Amniotic epithelial cell (primary cell): ENCODE results near the gene ANO2.
A peak's percentile ranks its signal among the peaks of the same experiment; 100 is the strongest.

Experiments used
- DNase-seq: peaks from one replicate; pipeline ENCODE4 v3.0.0-alpha.2; 2010; ENCODE audit warnings: low read depth

The ANO2 gene

GRCh38 chr12:5916785-5917290 lies 28.2 kb downstream of the ANO2 start:
- no peak for DNase-seq

GRCh38 chr12:5915511-5915910 lies 29.5 kb downstream of the ANO2 start:
- no peak for DNase-seq

- DNase-seq = no peak
Observed at GRCh38 chr12:5914387-5915149, 30.5 kb downstream of the ANO2 start.

GRCh38 chr12:5913387-5913786 lies 31.7 kb downstream of the ANO2 start:
- no peak for DNase-seq

- no peak for DNase-seq
Observed at GRCh38 chr12:5912437-5913334, 32.4 kb downstream of the ANO2 start.

GRCh38 chr12:5912011-5912410 lies 33.0 kb downstream of the ANO2 start:
- no peak for DNase-seq

- DNase-seq = no peak
Observed at GRCh38 chr12:5910790-5911548, 34.1 kb downstream of the ANO2 start.

- DNase-seq = no peak
Observed at GRCh38 chr12:5909560-5909959, 35.5 kb downstream of the ANO2 start.

GRCh38 chr12:5908251-5908650 lies 36.8 kb downstream of the ANO2 start:
- no peak for DNase-seq

- DNase-seq = peak; percentile 5
Observed at GRCh38 chr12:5907807-5908206, 37.3 kb downstream of the ANO2 start.

GRCh38 chr12:5905757-5906156 lies 39.3 kb downstream of the ANO2 start:
- DNase-seq = no peak

GRCh38 chr12:5904969-5905368 lies 40.1 kb downstream of the ANO2 start:
- DNase-seq = no peak

- DNase-seq = no peak
Observed at GRCh38 chr12:5904441-5904840, 40.6 kb downstream of the ANO2 start.

- no peak for DNase-seq
Observed at GRCh38 chr12:5902736-5903135, 42.3 kb downstream of the ANO2 start.

- no peak for DNase-seq
Observed at GRCh38 chr12:5901416-5901815, 43.6 kb downstream of the ANO2 start.

GRCh38 chr12:5900533-5901205 lies 44.4 kb downstream of the ANO2 start:
- DNase-seq = no peak

GRCh38 chr12:5900076-5900475 lies 45.0 kb downstream of the ANO2 start:
- DNase-seq = no peak

GRCh38 chr12:5899675-5900074 lies 45.4 kb downstream of the ANO2 start:
- DNase-seq = no peak

- no peak for DNase-seq
Observed at GRCh38 chr12:5898874-5899273, 46.2 kb downstream of the ANO2 start.

- no peak for DNase-seq
Observed at GRCh38 chr12:5889381-5890047, 55.5 kb downstream of the ANO2 start.

- DNase-seq = no peak
Observed at GRCh38 chr12:5888816-5889315, 56.2 kb downstream of the ANO2 start.
